ENCODE results near the gene BAZ1B. TPM values are rescaled to one million over a fixed set of nuclear protein-coding genes. Genes with fewer than 3 reads are reported as not detected.

BAZ1B gene
- total and polyA plus RNA-seq, 9 of the 15 experiments (the other 6 are each of a cell fraction or from before 2014, with no cell fraction given): 15.0 to 134 (median 79.5) TPM

GRCh38 chr7:73570521-73570920, 48.4 kb upstream of the BAZ1B start (continued):
- TF ChIP-seq POLR2G (IDR thresholded peaks at IDR 0.05; ENCODE audit: low read depth, low read length): peak; percentile 44

GRCh38 chr7:73569042-73569608, 47.0 kb upstream of the BAZ1B start:
- WGBS (ENCODE audit: insufficient coverage, low coverage, missing lambda C conversion rate): 61% methylated on average over 5 of the region's 5 CpGs
- ChIA-PET CTCF (ENCODE audit: low intra/inter-chr PET ratio) (no interaction called here), POLR2A (interaction anchor here (0.6 to 1.7 kb wide), 6 partner anchors 9 to 568 kb away, joined by 3 to 12 read pairs (median 4); partner anchors contain the start of gene TBL2)
- peaks cover 26% of the 10 kb centered on the region for H3K79me2 ChIP-seq (ENCODE audit: control insufficient read depth, insufficient read depth, low read length)
- in situ Hi-C loops (cut with MboI) (no loop called here), intact Hi-C loops (cut with micrococcal nuclease) (no loop called here)
- no peak overlapping the region for H3K4me2 ChIP-seq (ENCODE audit: insufficient read depth, low read length)
- peak in 1 of 4 experiments; percentile 12 for DNase-seq (ENCODE audit: extremely low read depth in 1 of 4, low spot score in 3 of 4)
- peaks cover 54% of the 10 kb centered on the region for H3K36me3 ChIP-seq (ENCODE audit: control insufficient read depth, insufficient read depth, low read length)
- H3K27me3 ChIP-seq (ENCODE audit: control insufficient read depth in 2 of 2, insufficient read depth in 2 of 2, low read length in 2 of 2): no peaks in the 10 kb centered on the region
- H4K20me1 ChIP-seq (replicated peaks; ENCODE audit: control insufficient read depth, insufficient read depth, low read length): peaks cover 39% of the 10 kb centered on the region
- BruUV-seq (replicated peaks): no TSS peak
- H3K4me3 ChIP-seq: no peak overlapping the region
- H3K4me1 ChIP-seq (replicated peaks in 1 of 2; ENCODE audit: control insufficient read depth in 2 of 2, insufficient read depth in 2 of 2, low read length in 2 of 2): peaks cover 34 to 37% of the 10 kb centered on the region in 2 experiments
- peaks cover 9% of the 10 kb centered on the region for H3K9me1 ChIP-seq (ENCODE audit: control insufficient read depth, insufficient read depth, low read length)
- ATAC-seq: 0 out of 3 replicates have a peak, but pooled peaks have one; percentile 5
- FAIRE-seq: no peak
- no peak overlapping the region for H2AFZ ChIP-seq (ENCODE audit: low read depth, low read length)
- no peaks in the 10 kb centered on the region for H3K9me3 ChIP-seq (replicated peaks; ENCODE audit: control insufficient read depth, insufficient read depth, low read depth, low read length)
- no peak overlapping the region for H3K9ac ChIP-seq (ENCODE audit: insufficient read depth in 1 of 2, low read depth in 2 of 2, low read length in 2 of 2)
- H3K27ac ChIP-seq (ENCODE audit: extremely low read depth, low read depth, low read length): no peak overlapping the region
- TF ChIP-seq, protein P1, sequence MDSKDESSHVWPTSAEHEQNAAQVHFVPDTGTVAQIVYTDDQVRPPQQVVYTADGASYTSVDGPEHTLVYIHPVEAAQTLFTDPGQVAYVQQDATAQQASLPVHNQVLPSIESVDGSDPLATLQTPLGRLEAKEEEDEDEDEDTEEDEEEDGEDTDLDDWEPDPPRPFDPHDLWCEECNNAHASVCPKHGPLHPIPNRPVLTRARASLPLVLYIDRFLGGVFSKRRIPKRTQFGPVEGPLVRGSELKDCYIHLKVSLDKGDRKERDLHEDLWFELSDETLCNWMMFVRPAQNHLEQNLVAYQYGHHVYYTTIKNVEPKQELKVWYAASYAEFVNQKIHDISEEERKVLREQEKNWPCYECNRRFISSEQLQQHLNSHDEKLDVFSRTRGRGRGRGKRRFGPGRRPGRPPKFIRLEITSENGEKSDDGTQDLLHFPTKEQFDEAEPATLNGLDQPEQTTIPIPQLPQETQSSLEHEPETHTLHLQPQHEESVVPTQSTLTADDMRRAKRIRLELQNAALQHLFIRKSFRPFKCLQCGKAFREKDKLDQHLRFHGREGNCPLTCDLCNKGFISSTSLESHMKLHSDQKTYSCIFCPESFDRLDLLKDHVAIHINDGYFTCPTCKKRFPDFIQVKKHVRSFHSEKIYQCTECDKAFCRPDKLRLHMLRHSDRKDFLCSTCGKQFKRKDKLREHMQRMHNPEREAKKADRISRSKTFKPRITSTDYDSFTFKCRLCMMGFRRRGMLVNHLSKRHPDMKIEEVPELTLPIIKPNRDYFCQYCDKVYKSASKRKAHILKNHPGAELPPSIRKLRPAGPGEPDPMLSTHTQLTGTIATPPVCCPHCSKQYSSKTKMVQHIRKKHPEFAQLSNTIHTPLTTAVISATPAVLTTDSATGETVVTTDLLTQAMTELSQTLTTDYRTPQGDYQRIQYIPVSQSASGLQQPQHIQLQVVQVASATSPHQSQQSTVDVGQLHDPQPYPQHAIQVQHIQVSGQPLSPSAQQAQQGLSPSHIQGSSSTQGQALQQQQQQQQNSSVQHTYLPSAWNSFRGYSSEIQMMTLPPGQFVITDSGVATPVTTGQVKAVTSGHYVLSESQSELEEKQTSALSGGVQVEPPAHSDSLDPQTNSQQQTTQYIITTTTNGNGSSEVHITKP (IDR thresholded peaks at IDR 0.05; ENCODE audit: partially characterized antibody): peak; percentile 83
- TF ChIP-seq, protein P2, sequence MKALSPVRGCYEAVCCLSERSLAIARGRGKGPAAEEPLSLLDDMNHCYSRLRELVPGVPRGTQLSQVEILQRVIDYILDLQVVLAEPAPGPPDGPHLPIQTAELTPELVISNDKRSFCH (CRISPR knock-in tag; IDR thresholded peaks at IDR 0.05): no peak
- TF ChIP-seq, protein P2 (tag; IDR thresholded peaks at IDR 0.05): no peak
- TF ChIP-seq ZNF764 (CRISPR knock-in tag; IDR thresholded peaks at IDR 0.05; ENCODE audit: low read depth) (no peak), RBFOX2 (IDR thresholded peaks at IDR 0.05; ENCODE audit: low read depth, low read length) (peak; percentile 33; the same call in 1 of the 2 replicates), ZNF316 (IDR thresholded peaks at IDR 0.05) (no peak), NEUROD1 (IDR thresholded peaks at IDR 0.05; ENCODE audit: borderline replicate concordance, low read depth, low read length, partially characterized antibody) (no peak), POLR2AphosphoS5 (IDR thresholded peaks at IDR 0.05; ENCODE audit: control insufficient read depth, insufficient read depth, low read depth, low read length) (peak; percentile 23; the same call in 1 of the 2 replicates), MTA1 (IDR thresholded peaks at IDR 0.05; ENCODE audit: borderline replicate concordance) (no peak), POLR2G (IDR thresholded peaks at IDR 0.05; ENCODE audit: low read depth, low read length) (peak; percentile 38; the same call in 1 of the 2 replicates), POLR2AphosphoS2 (IDR thresholded peaks at IDR 0.05; ENCODE audit: low read length) (no peak; the same call in 1 of the 2 replicates), CEBPB (tag; IDR thresholded peaks at IDR 0.05) (0 out of 2 replicates have a peak, but pooled peaks have one; percentile 17), MBD2 (IDR thresholded peaks at IDR 0.05; ENCODE audit: borderline replicate concordance, low read depth) (no peak), SUPT5H (IDR thresholded peaks at IDR 0.05) (peak; percentile 27; the same call in 1 of the 2 replicates), BRD9 (IDR thresholded peaks at IDR 0.05; ENCODE audit: low read depth, partially characterized antibody) (no peak), BMI1 (IDR thresholded peaks at IDR 0.05; ENCODE audit: low read length) (no peak)
